Left lung (tissue), 10 donors: ENCODE data around the gene CLGN. TPM values are rescaled to one million over a fixed set of nuclear protein-coding genes. Genes with fewer than 3 reads are reported as not detected.

Source experiments
- ATAC-seq: fragments of 200-7000 bp; cut with Tn5 transposase; one replicate; pipeline ENCODE4 v1.9.1; 2020; ENCODE audit warnings: moderate library complexity
- DNase-seq, 4 donors: peaks; one replicate each; pipeline ENCODE4 v3.0.0-alpha.2; 2013 to 2020
- H3K27ac ChIP-seq, 2 donors: fragments of 200-600 bp; sonication (generic) in 1 of 2; one replicate each; pipeline versions ENCODE4 v1.5.0 to v1.8.0; 2020 to 2021
- H3K27me3 ChIP-seq, 2 donors: fragments of 200-600 bp; sonication (generic) in 1 of 2; one replicate each; pipeline versions ENCODE4 v1.5.0 to v1.8.0; 2020 to 2021
- H3K36me3 ChIP-seq, 2 donors: fragments of 200-600 bp; sonication (generic) in 1 of 2; one replicate each; pipeline versions ENCODE4 v1.5.0 to v1.8.0; 2020 to 2021
- H3K4me1 ChIP-seq, 2 donors: fragments of 200-600 bp; one replicate each; pipeline ENCODE4 v1.8.0; 2021
- H3K4me3 ChIP-seq, 2 donors: fragments of 200-600 bp; sonication (generic) in 1 of 2; one replicate each; pipeline versions ENCODE4 v1.5.0 to v1.8.0; 2020 to 2021; ENCODE audit warnings: mild to moderate bottlenecking in 1 of 2
- H3K9me3 ChIP-seq, 2 donors: fragments of 200-600 bp; sonication (generic) in 1 of 2; one replicate each; pipeline versions ENCODE4 v1.5.0 to v1.8.0; 2020 to 2021
- CTCF ChIP-seq, 2 donors: fragments of 200-600 bp; sonication (generic) in 1 of 2; IDR thresholded peaks; one replicate each; pipeline versions ENCODE4 v1.5.0 to v1.8.0; 2021; ENCODE audit warnings: antibody characterized with exemption in 2 of 2
- intact Hi-C, 2 donors: fragments of 100-400 bp; cut with DNase I; formaldehyde crosslinking; loops; one replicate each; pipeline versions ENCODE4 v1.11.2 to v1.14.2; 2022
- polyA plus RNA-seq, 6 donors: library from polyadenylated mRNA; unstranded; fragments of 120-200 nt; gene quantifications; one replicate each; pipeline ENCODE4 v1.2.1, GENCODE V29; 2013; ENCODE audit not compliant: insufficient read length in 6 of 6
- total RNA-seq, 2 donors: library from RNA; stranded (reverse); fragmentation: NEBNext Ultra II Directional; extraction: Animal tissue kit (Norgen Biotek cat#: 25700); gene quantifications; one replicate each; pipeline ENCODE4 v1.2.1, GENCODE V29; 2021
- donor health status: DM: no; HTN: yes; CAD: no.
- donor health status: DM: no; HTN: no; CAD: no.

CLGN gene
- total and polyA plus RNA-seq, 8 donors, result 0.55 to 4.6 (median 4.4) TPM

- no peak for DNase-seq
- no peak for TF ChIP-seq CTCF (IDR thresholded peaks at IDR 0.05)
- Histone ChIP-seq H3K9me3 (no peaks in the 10 kb centered on the region), H3K27ac (no peak overlapping the region), H3K4me3 (no peak overlapping the region), H3K36me3 (peaks cover 0 to 12% of the 10 kb centered on the region in 2 donors), H3K4me1 (no peaks in the 10 kb centered on the region), H3K27me3 (no peaks in the 10 kb centered on the region)
- ATAC-seq, result no peak
- intact Hi-C loops, result no loop called here
Observed at GRCh38 chr4:140382732-140383131, 44.7 kb downstream of the CLGN start.

GRCh38 chr4:140374130-140374477, 53.3 kb downstream of the CLGN start:
- Histone ChIP-seq H3K4me1 (peaks cover 13 to 23% of the 10 kb centered on the region in 2 donors), H3K36me3 (no peaks in the 10 kb centered on the region), H3K27ac (peak overlapping the region; percentile 84 to 89), H3K9me3 (no peaks in the 10 kb centered on the region), H3K27me3 (no peaks in the 10 kb centered on the region), H3K4me3 (peak overlapping the region; percentile 84 to 94)
- DNase-seq (no peak), ATAC-seq (peak; percentile 5)
- intact Hi-C loops, result no loop called here
- TF ChIP-seq CTCF (IDR thresholded peaks at IDR 0.05), result no peak

- intact Hi-C loops, result no loop called here
- TF ChIP-seq CTCF (IDR thresholded peaks at IDR 0.05), result peak in 1 of 2 donors; percentile 4
- DNase-seq, result peak; percentile 98 to 99 (median 99)
- ATAC-seq, result peak; percentile 98
- H3K36me3 ChIP-seq, result no peaks in the 10 kb centered on the region
- H3K9me3 ChIP-seq, result no peaks in the 10 kb centered on the region
- peak within 1 kb of the TSS; percentile 84 to 94 for H3K4me3 ChIP-seq
- peak within 1 kb of the TSS; percentile 84 to 89 for H3K27ac ChIP-seq
- H3K4me1 ChIP-seq, result peaks cover 13 to 23% of the 10 kb centered on the region in 2 donors
- no peaks in the 10 kb centered on the region for H3K27me3 ChIP-seq
Observed at GRCh38 chr4:140373328-140374129, 53.9 kb downstream of the CLGN start, which contains the start of gene SCOC. SCOC (plus strand) TSS chr4:140373646; CDS start chr4:140379171, 5,525 bp downstream.

- H3K36me3 ChIP-seq, result no peaks in the 10 kb centered on the region
- DNase-seq, result peak in 1 of 4 donors; percentile 22
- no peaks in the 10 kb centered on the region for H3K27me3 ChIP-seq
- H3K4me3 ChIP-seq, result peak overlapping the region; percentile 42 to 84
- H3K9me3 ChIP-seq, result no peaks in the 10 kb centered on the region
- peak; percentile 12 to 32 for TF ChIP-seq CTCF (IDR thresholded peaks at IDR 0.05)
- peak overlapping the region; percentile 78 to 84 for H3K27ac ChIP-seq
- H3K4me1 ChIP-seq, result peaks cover 13 to 23% of the 10 kb centered on the region in 2 donors
- peak; percentile 47 for ATAC-seq
- intact Hi-C loops, result no loop called here
Observed at GRCh38 chr4:140372751-140373327, 54.6 kb downstream of the CLGN start.

GRCh38 chr4:140368686-140369085, 58.8 kb downstream of the CLGN start:
- no peak for ATAC-seq
- no peak for DNase-seq
- no peak for TF ChIP-seq CTCF (IDR thresholded peaks at IDR 0.05)
- Histone ChIP-seq H3K27me3 (no peaks in the 10 kb centered on the region), H3K4me3 (no peak overlapping the region), H3K27ac (no peak overlapping the region), H3K4me1 (peaks cover 4 to 7% of the 10 kb centered on the region in 2 donors), H3K36me3 (no peaks in the 10 kb centered on the region), H3K9me3 (no peaks in the 10 kb centered on the region)
- intact Hi-C loops, result loop anchor here in 1 of 2 donors (10.0 kb wide), 1 partner anchor 236 kb away; no protein-coding TSS in a partner anchor
